ENCODE data around the gene OTOP1. TPM values are rescaled to one million over a fixed set of nuclear protein-coding genes. Genes with fewer than 3 reads are reported as not detected.

Gene OTOP1
- polyA plus RNA-seq, 1 donor from 2014 or later, result 0.16 TPM

DNA sequence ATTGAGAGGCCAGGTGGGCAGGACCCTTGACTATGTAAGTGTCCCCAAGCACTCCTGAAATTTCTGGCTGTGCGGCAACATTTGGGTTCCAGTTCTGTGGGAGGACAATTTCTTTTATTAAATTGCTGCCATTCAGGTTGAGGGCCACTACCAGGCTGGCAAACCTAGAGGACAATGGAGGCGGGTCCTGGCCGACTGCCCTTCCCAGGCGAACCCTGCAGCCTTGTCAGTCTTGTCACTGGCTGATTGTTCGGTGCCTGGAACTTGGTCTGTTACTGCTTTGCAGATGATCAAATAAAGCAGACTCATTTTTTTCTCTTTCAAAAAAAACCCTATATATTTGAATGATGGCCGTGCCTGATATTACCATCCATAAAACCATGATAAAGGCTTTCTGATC is 27.9 kb upstream of the OTOP1 start:
- no peak overlapping the region for H3K4me2 ChIP-seq (ENCODE audit: low read length)
- no peaks in the 10 kb centered on the region for H3K27me3 ChIP-seq (ENCODE audit: insufficient read depth, low read depth, low read length)
- H2AFZ ChIP-seq (ENCODE audit: low read depth, low read length), result no peak overlapping the region
- no peak overlapping the region for H3K9ac ChIP-seq (ENCODE audit: low read length)
- no peak for TF ChIP-seq EZH2 (IDR thresholded peaks at IDR 0.05; ENCODE audit: borderline replicate concordance, insufficient read depth, low read length, poor library complexity, severe bottlenecking)
- no peak for TF ChIP-seq POLR2AphosphoS5 (IDR thresholded peaks at IDR 0.05)
- no peak for TF ChIP-seq EP300 (conservative IDR thresholded peaks at IDR 0.05; ENCODE audit: poor library complexity, severe bottlenecking)
- no peak for TF ChIP-seq TAF1 (IDR thresholded peaks at IDR 0.05; ENCODE audit: low read depth)
- TF ChIP-seq RAD21 (conservative IDR thresholded peaks at IDR 0.05), result no peak
- TF ChIP-seq MXI1 (conservative IDR thresholded peaks at IDR 0.05; ENCODE audit: poor library complexity, severe bottlenecking), result no peak
- TF ChIP-seq, protein P1, sequence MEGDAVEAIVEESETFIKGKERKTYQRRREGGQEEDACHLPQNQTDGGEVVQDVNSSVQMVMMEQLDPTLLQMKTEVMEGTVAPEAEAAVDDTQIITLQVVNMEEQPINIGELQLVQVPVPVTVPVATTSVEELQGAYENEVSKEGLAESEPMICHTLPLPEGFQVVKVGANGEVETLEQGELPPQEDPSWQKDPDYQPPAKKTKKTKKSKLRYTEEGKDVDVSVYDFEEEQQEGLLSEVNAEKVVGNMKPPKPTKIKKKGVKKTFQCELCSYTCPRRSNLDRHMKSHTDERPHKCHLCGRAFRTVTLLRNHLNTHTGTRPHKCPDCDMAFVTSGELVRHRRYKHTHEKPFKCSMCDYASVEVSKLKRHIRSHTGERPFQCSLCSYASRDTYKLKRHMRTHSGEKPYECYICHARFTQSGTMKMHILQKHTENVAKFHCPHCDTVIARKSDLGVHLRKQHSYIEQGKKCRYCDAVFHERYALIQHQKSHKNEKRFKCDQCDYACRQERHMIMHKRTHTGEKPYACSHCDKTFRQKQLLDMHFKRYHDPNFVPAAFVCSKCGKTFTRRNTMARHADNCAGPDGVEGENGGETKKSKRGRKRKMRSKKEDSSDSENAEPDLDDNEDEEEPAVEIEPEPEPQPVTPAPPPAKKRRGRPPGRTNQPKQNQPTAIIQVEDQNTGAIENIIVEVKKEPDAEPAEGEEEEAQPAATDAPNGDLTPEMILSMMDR (IDR thresholded peaks at IDR 0.05; ENCODE audit: poor library complexity, severe bottlenecking), result no peak
- TF ChIP-seq, protein P2, sequence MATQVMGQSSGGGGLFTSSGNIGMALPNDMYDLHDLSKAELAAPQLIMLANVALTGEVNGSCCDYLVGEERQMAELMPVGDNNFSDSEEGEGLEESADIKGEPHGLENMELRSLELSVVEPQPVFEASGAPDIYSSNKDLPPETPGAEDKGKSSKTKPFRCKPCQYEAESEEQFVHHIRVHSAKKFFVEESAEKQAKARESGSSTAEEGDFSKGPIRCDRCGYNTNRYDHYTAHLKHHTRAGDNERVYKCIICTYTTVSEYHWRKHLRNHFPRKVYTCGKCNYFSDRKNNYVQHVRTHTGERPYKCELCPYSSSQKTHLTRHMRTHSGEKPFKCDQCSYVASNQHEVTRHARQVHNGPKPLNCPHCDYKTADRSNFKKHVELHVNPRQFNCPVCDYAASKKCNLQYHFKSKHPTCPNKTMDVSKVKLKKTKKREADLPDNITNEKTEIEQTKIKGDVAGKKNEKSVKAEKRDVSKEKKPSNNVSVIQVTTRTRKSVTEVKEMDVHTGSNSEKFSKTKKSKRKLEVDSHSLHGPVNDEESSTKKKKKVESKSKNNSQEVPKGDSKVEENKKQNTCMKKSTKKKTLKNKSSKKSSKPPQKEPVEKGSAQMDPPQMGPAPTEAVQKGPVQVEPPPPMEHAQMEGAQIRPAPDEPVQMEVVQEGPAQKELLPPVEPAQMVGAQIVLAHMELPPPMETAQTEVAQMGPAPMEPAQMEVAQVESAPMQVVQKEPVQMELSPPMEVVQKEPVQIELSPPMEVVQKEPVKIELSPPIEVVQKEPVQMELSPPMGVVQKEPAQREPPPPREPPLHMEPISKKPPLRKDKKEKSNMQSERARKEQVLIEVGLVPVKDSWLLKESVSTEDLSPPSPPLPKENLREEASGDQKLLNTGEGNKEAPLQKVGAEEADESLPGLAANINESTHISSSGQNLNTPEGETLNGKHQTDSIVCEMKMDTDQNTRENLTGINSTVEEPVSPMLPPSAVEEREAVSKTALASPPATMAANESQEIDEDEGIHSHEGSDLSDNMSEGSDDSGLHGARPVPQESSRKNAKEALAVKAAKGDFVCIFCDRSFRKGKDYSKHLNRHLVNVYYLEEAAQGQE (IDR thresholded peaks at IDR 0.05; ENCODE audit: borderline replicate concordance), result no peak
- TF ChIP-seq SMC3 (conservative IDR thresholded peaks at IDR 0.05; ENCODE audit: poor library complexity), result no peak
- no peaks in the 10 kb centered on the region for H3K9me2 ChIP-seq (ENCODE audit: insufficient read depth, low read length)
- H3K79me2 ChIP-seq (replicated peaks; ENCODE audit: insufficient read depth, low read length), result no peaks in the 10 kb centered on the region
- H3K4me3 ChIP-seq (ENCODE audit: low read length), result no peak overlapping the region
- H3K27ac ChIP-seq (ENCODE audit: low read length), result no peak overlapping the region
- no peaks in the 10 kb centered on the region for H3K9me3 ChIP-seq (ENCODE audit: low read length)
- no peaks in the 10 kb centered on the region for H3F3A ChIP-seq (ENCODE audit: insufficient read depth, low read length, poor library complexity, severe bottlenecking)
- no peaks in the 10 kb centered on the region for H4K20me1 ChIP-seq (ENCODE audit: insufficient read depth)
- no peaks in the 10 kb centered on the region for H3K36me3 ChIP-seq (ENCODE audit: insufficient read depth, low read length)

- no peak overlapping the region for H3K4me3 ChIP-seq (ENCODE audit: low read length)
- no peak overlapping the region for H2AFZ ChIP-seq (ENCODE audit: low read depth, low read length)
- no peaks in the 10 kb centered on the region for H3K9me2 ChIP-seq (ENCODE audit: insufficient read depth, low read length)
- H4K20me1 ChIP-seq (ENCODE audit: insufficient read depth), result no peaks in the 10 kb centered on the region
- H3K36me3 ChIP-seq (ENCODE audit: insufficient read depth, low read length), result no peaks in the 10 kb centered on the region
- H3K27me3 ChIP-seq (ENCODE audit: insufficient read depth, low read depth, low read length), result no peaks in the 10 kb centered on the region
- no peak overlapping the region for H3K4me2 ChIP-seq (ENCODE audit: low read length)
- H3K27ac ChIP-seq (ENCODE audit: low read length), result no peak overlapping the region
- TF ChIP-seq, protein P1 (IDR thresholded peaks at IDR 0.05; ENCODE audit: poor library complexity, severe bottlenecking), result no peak
- TF ChIP-seq, protein P2 (IDR thresholded peaks at IDR 0.05; ENCODE audit: borderline replicate concordance), result no peak
- TF ChIP-seq EZH2 (IDR thresholded peaks at IDR 0.05; ENCODE audit: borderline replicate concordance, insufficient read depth, low read length, poor library complexity, severe bottlenecking), result no peak
- H3K79me2 ChIP-seq (replicated peaks; ENCODE audit: insufficient read depth, low read length), result no peaks in the 10 kb centered on the region
- no peaks in the 10 kb centered on the region for H3F3A ChIP-seq (ENCODE audit: insufficient read depth, low read length, poor library complexity, severe bottlenecking)
- H3K9ac ChIP-seq (ENCODE audit: low read length), result no peak overlapping the region
- H3K9me3 ChIP-seq (ENCODE audit: low read length), result no peaks in the 10 kb centered on the region
These were observed 27.5 kb upstream of the OTOP1 start for GRCh38 chr4:4254199-4254598.

Measured in neural cell (in vitro differentiated cells).